Glutamatergic neuron (in vitro differentiated cells): ENCODE data around the gene RETREG3. TPM values are rescaled to one million over a fixed set of nuclear protein-coding genes. Genes with fewer than 3 reads are reported as not detected.
"Not testable (repeated sequence)": the region's sequence is repeated elsewhere in the genome, so short reads cannot be mapped to it uniquely, and the experiment has no call there.

Source experiments
- DNase-seq: peaks from one replicate; pipeline ENCODE4 v3.0.0; 2022
- H3K27ac Mint-ChIP-seq: one replicate; pipeline ENCODE4 v1.8.0; 2020; ENCODE audit warnings: mild to moderate bottlenecking, mixed read lengths, inconsistent platforms; ENCODE audit not compliant: unreplicated experiment
- H3K27me3 Mint-ChIP-seq: one replicate; pipeline ENCODE4 v1.8.0; 2020; ENCODE audit warnings: mild to moderate bottlenecking, moderate library complexity, mixed read lengths, inconsistent platforms; ENCODE audit not compliant: unreplicated experiment
- H3K36me3 Mint-ChIP-seq: one replicate; pipeline ENCODE4 v1.8.0; 2020; ENCODE audit warnings: mild to moderate bottlenecking, mixed read lengths, inconsistent platforms; ENCODE audit not compliant: unreplicated experiment
- H3K4me1 Mint-ChIP-seq: one replicate; pipeline ENCODE4 v1.8.0; 2020; ENCODE audit warnings: mild to moderate bottlenecking, low read depth, mixed read lengths, inconsistent platforms; ENCODE audit not compliant: unreplicated experiment
- H3K4me3 Mint-ChIP-seq: one replicate; pipeline ENCODE4 v1.8.0; 2020; ENCODE audit warnings: mild to moderate bottlenecking, mixed read lengths, inconsistent platforms; ENCODE audit not compliant: unreplicated experiment
- H3K9me3 Mint-ChIP-seq: one replicate; pipeline ENCODE4 v1.8.0; 2020; ENCODE audit warnings: mild to moderate bottlenecking, moderate library complexity, mixed read lengths, inconsistent platforms; ENCODE audit not compliant: unreplicated experiment
- CTCF ChIP-seq: fragments of 200-600 bp; sonication (generic); IDR thresholded peaks from one replicate; pipeline ENCODE4 v1.5.0; 2021; ENCODE audit not compliant: partially characterized antibody, unreplicated experiment
- total RNA-seq: library from RNA; stranded (reverse); fragmentation: NEBNext Ultra II Directional; extraction: Animal tissue kit (Norgen Biotek cat#: 25700); gene quantifications from one replicate; pipeline ENCODE4 v1.2.1, GENCODE V29; 2021; ENCODE audit not compliant: unreplicated experiment

Gene RETREG3
- total RNA-seq, 1 donor from 2014 or later: 88.2 TPM

DNA sequence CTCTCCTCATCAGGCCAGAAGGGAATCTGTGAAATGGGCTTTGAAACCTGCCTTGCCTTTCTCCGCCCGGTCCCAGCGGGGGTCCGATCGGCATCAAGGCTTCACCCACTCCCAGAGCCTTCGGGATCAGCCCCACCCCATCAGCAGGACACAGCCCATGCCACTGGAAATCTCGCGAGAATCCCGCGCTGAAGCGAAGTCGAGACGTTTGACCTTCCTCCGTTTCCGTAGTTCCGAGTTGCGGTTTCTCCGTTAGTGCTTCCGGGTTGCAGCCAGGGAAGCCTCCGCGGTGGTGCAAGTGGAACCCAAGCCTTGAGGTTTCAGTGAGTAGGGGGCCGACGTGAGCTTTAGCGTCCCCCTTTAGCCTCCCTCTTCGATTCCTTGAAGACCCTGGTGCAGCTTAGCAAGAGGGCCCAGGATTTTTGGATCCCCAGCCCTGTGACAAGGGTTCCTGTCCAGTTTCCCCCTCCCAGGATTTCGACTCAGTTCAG, 47.2 kb downstream of the RETREG3 start, which contains the start of gene COASY:
COASY (plus strand) TSS at position 252 of the 491 bp plus-strand sequence. CDS start 475 bp downstream, outside the sequence.
- Mint-ChIP-seq H3K4me3 (peak within 1 kb of the TSS; percentile 95), H3K36me3 (no peaks in the 10 kb centered on the region), H3K27me3 (peaks cover 9% of the 10 kb centered on the region), H3K27ac (peak within 1 kb of the TSS; percentile 92), H3K4me1 (peaks cover 12% of the 10 kb centered on the region), H3K9me3 (peaks cover 4% of the 10 kb centered on the region)
- DNase-seq: peak; percentile 95
- TF ChIP-seq CTCF: no peak

DNA sequence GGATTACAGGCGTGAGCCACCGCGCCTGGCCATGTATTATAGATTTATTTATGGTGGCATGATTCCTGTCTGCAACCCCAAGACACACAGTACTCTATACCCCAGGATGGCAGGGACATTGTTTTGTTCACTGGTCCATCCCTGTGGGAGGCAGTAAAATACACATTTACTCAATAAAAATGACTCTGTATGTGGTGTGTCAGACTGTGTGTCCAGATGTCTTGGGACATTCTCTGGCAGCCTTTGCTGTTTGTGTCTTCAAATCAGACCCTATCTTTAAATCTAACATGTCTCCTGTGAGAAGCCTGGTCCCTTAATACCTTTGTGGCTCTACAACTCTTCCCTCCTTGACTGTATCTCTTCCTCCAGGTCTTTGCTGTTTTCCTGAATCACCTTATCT, 48.9 kb downstream of the RETREG3 start:
- Mint-ChIP-seq H3K27me3 (peaks cover 9% of the 10 kb centered on the region), H3K9me3 (peaks cover 8% of the 10 kb centered on the region), H3K4me1 (peaks cover 16% of the 10 kb centered on the region), H3K4me3 (peak overlapping the region; percentile 74), H3K27ac (peak overlapping the region; percentile 56), H3K36me3 (no peaks in the 10 kb centered on the region)
- TF ChIP-seq CTCF: no peak
- no peak for DNase-seq

DNA sequence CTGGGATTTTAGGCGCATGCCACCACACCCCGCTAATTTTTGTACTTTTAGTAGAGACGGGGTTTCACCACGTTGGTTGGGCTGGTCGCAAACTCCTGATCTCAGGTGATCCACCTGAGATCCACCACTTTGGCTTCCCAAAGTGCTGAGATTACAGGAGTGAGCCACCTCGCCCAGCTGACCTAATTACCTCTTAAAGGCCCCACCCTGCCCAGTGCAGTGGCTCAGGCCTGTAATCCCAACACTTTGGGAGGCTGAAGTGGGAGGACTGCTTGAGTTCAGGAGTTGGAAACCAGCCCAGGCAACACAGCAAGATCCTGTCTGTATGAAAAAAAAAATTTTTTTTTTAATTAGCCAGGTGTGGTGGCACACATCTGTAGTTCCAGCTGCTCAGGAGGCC, 50.1 kb downstream of the RETREG3 start:
- peaks cover 9% of the 10 kb centered on the region for H3K27me3 Mint-ChIP-seq
- no peaks in the 10 kb centered on the region for H3K36me3 Mint-ChIP-seq
- no peak for TF ChIP-seq CTCF
- H3K4me1 Mint-ChIP-seq: peaks cover 18% of the 10 kb centered on the region
- no peak overlapping the region for H3K27ac Mint-ChIP-seq
- H3K4me3 Mint-ChIP-seq: no peak overlapping the region
- H3K9me3 Mint-ChIP-seq: peaks cover 10% of the 10 kb centered on the region
- no peak for DNase-seq

GRCh38 chr17:42555961-42556617, 53.1 kb downstream of the RETREG3 start:
- Mint-ChIP-seq H3K27ac (peak overlapping the region; percentile 79), H3K4me1 (peaks cover 15% of the 10 kb centered on the region), H3K4me3 (peak overlapping the region; percentile 38)
- peak; percentile 53 for DNase-seq
- H3K27me3 Mint-ChIP-seq, H3K36me3 Mint-ChIP-seq, H3K9me3 Mint-ChIP-seq: not testable (repeated sequence)
- TF ChIP-seq CTCF: peak; percentile 22

DNA sequence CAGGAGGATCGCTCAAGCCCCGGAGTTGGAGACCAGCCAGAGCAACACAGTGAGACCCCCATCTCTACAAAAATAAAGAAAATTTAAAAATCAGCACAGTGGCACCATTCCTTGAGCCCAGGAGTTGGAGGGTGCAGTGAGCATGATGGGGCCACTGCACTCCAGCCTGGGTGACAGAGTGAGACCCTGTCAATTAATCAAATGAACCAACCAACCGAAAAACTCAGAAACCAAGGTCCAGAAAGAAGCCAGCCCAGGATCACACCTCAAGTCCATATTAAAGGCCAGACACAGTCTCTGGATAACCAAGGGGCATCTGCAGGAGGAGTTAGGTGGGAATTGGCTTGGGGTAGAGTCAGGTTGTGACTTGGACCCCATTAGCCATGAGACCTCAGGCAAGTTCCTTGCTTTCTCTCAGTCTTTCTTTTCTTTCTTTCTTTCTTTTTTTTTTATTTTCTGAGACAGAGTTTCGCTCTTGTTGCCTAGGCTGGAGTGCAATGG, 54.0 kb downstream of the RETREG3 start:
- no peak for DNase-seq
- Mint-ChIP-seq H3K27me3 (peaks cover 4% of the 10 kb centered on the region), H3K4me3 (peak overlapping the region; percentile 90), H3K4me1 (peaks cover 15% of the 10 kb centered on the region), H3K27ac (peak overlapping the region; percentile 89), H3K9me3 (peaks cover 8% of the 10 kb centered on the region), H3K36me3 (no peaks in the 10 kb centered on the region)
- no peak for TF ChIP-seq CTCF
